CD4-positive, alpha-beta T cell treated with Interleukin-6 for 4 hours (primary cell): ENCODE results near the gene TAL2.

Experiments
- DNase-seq: peaks from one replicate; pipeline ENCODE4 v3.0.0-alpha.2; 2020; ENCODE audit warnings: mixed read lengths

The TAL2 gene

GRCh38 chr9:105662184-105663104 is at the start of gene TAL2:
TSS of gene TAL2 (plus strand) at chr9:105662457. CDS start at chr9:105662497, 40 bp downstream.
- DNase-seq = no peak

DNA sequence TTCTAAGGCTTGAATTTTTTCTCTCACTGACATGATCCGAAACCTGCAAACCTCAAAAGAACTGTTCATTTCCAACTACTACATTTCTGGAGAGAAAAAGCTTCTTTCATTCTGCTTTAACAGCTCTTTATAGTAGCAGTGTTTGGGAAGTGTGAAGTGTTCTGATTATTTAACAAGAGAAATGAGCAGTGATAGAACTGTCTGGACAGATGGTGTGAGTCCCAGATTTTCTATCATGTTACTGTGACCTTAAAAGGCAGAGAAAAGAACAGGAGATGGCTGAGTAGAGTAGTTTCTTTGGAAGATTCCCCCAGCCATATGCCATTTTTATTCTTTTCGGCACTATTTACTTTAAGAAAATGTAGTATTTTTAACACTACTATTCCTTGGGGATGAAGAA is 41.3 kb upstream of the TAL2 start:
- no peak for DNase-seq

- DNase-seq = no peak
Measured at GRCh38 chr9:105625088-105625487, 37.2 kb upstream of the TAL2 start.

GRCh38 chr9:105632807-105633206 is 29.4 kb upstream of the TAL2 start:
- no peak for DNase-seq

DNA sequence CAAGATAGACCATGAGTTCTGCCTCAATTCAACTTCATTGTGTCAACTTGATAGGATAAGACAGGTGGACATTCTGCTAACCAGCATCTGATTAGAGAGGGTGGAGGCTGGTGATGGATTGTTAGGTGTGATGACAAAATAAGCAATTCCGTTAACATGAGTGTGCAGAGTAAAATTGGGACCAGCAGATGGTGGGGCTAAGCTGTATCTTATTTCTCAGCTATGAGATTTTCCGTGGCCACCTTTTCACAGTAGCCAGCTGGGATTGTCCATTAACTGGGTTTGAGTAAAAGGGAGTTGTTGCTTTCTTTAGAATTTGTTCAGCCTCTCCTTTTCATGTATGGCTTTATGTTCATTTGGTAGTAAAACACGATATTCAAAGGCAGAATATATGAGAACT is 28.8 kb upstream of the TAL2 start:
- DNase-seq = no peak

DNA sequence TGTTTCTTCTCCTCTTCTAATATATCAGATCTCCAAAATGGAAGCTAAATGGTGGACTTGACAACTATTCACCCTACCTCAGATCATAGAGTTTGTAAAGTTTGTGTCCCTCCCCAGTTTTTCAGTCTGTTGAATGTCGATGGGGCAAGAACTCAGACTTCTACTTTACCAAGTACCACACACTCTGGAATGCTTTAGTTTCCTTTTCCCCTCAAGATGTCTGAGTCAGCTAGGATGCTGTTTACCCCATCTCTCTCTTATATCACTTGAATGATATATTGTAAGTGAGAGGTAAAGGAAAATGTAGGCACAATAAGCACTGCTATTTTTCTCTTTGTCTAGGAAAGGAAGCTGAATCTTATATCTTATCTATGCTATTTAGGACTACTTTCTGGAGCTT is 25.9 kb upstream of the TAL2 start:
- no peak for DNase-seq

- no peak for DNase-seq
Measured at GRCh38 chr9:105637787-105638395, 24.4 kb upstream of the TAL2 start.

GRCh38 chr9:105639936-105640335 is 22.3 kb upstream of the TAL2 start:
- no peak for DNase-seq

DNA sequence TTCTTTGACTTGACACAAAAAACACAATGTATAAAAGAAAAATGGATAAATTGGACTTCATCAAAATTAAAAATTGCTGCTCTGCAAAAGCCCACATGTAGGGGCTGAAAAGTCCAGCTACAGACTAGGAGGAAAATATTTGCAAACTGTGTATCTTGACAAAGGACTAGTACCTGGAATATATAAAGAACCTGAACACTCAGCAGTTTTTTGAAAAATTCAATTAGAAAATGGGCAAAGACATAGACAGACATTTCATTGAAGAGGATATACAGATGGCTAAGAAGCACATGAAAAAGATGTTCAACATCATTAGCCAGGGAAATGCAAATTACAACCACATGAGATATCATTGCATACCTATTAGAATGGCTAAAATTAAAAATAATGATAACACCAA is 18.5 kb upstream of the TAL2 start:
- DNase-seq = no peak

DNA sequence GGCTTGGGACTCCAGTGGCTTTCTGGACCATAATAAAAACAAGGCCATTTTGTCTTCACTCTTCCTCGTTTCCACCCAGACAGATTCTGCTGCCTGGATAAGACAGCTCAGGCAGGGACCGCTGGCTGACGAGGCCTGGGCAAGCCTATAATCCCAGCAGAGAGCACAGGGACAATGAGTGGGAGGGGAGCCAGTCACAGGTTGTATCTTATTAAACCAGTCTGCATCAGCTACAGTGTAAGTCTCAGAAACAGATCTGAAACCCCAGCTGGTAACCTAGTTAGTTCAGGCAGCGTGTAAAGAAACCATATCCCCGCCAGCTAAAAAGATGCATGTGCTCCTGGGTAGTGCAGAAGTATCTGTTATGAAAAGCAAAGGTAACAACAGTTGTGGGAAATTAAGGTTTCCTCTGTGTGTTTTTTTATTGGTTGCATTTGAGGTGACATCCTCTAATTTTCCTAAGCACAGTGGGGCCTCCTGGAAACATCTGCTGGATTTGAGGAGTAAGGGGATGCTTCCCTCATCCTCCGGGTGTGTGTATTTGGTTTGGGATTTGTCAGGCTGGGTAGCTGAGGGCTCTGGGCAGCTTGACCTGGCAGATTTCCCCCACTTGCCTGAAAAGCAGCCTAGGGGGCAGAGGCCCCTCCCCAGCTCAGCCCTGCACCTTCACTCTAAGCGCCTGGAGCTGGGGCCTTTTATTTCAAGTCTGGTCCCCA is 15.2 kb upstream of the TAL2 start:
- DNase-seq = no peak

GRCh38 chr9:105647595-105648349 is 14.5 kb upstream of the TAL2 start:
- DNase-seq = no peak

- no peak for DNase-seq
Measured at GRCh38 chr9:105651806-105652205, 10.5 kb upstream of the TAL2 start.

GRCh38 chr9:105656131-105656921 is 5.9 kb upstream of the TAL2 start:
- peak; percentile 21 for DNase-seq

DNA sequence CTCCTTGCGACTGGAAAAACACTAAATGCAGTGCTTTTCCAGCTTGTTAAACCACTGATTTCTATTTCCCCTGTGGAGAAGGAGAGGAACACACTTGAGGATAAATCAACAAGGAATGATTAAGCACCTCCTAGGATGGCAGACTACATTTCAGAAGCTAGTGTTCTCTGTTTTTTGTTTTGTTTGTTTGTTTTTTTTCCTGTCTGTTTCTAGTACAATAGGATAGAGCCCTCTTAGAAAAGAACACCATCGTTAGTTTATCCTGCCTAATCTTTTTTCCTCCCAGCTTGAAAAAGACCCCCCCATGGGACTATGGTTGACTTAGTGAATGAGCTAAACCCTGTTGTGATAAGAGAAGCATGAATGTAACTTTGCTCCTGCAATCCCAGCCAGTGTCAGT is 3.9 kb upstream of the TAL2 start:
- no peak for DNase-seq

DNA sequence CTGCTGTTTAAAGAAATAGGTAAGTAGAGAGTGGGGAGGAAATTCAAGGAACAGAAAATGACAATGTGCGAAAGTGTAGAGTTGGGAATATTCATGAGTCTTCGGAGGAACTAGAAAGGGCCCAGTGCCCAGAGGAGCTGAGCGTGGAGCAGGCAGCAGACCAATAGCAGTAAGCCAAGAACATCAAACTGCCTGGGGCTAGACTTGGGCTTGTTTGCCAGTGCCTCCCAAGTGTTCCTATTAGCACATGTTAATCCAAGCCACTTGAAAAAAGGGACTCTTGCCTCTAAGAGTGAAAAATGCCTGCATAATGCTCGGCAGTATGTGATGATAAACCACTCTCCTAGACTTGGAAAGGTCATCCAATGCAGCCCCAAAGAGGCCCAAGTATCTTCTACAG is 1.2 kb upstream of the TAL2 start:
- DNase-seq = no peak

GRCh38 chr9:105663914-105664313 is 1.7 kb downstream of the TAL2 start:
- DNase-seq = no peak

DNA sequence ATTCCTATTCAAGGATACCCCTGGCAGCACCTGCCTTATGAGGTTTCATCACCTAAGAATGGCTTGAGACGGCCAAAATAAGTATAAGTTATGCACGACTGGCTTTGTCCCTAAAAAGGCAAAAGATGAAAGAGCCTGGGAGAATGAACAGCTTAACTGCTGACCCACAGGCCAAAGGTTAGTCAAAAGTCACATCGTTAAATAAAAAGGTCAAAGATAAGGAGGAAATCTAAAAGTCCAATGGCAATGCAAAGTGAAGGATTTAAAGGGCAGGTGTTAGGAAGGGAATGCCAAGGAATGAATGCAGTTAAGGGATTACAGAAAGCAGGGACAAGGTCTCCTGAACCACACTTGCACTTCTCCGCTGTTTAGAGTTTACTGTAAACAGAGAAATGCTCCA is 5.6 kb downstream of the TAL2 start:
- no peak for DNase-seq

GRCh38 chr9:105670315-105670714 is 8.1 kb downstream of the TAL2 start:
- no peak for DNase-seq

DNA sequence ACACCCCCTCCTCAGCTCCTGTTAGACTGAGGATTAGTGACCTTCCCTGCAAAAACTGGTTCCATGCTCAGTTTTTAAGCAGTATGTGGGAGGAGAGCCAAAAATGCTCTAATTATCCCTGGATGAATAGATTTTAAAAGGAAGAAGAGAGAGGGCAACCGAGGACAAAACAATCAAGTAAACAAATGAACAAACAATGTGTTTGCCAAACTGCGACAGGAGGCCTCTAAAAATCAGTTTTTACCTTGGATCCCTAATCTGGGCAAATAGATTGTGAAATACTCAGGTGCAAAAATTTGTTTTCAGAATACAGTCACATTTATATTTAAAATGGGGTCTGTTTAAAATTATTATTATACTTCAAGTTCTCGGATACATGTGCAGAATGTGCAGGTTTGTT is 8.5 kb downstream of the TAL2 start:
- no peak for DNase-seq

GRCh38 chr9:105672711-105673234 is 10.5 kb downstream of the TAL2 start:
- no peak for DNase-seq

- no peak for DNase-seq
Measured at GRCh38 chr9:105673850-105674387, 11.7 kb downstream of the TAL2 start.
